Osteoblast (primary cell): ENCODE results near the gene TPTE. TPM values are rescaled to one million over a fixed set of nuclear protein-coding genes. Genes with fewer than 3 reads are reported as not detected.
"Not testable (repeated sequence)": the region's sequence is repeated elsewhere in the genome, so short reads cannot be mapped to it uniquely, and the experiment has no call there.

Experiments used
- DNase-seq: peaks from one replicate; pipeline ENCODE4 v3.0.0; 2011; ENCODE audit warnings: low spot score, mixed read lengths; ENCODE audit not compliant: insufficient read length; ENCODE audit errors: missing footprints
- H2AFZ ChIP-seq: 2 replicates; pipeline ENCODE4 v1.6.0; 2011; ENCODE audit warnings: mild to moderate bottlenecking, low read length
- H3K27ac ChIP-seq: 2 replicates; pipeline ENCODE4 v1.5.1; 2011; ENCODE audit warnings: mild to moderate bottlenecking, low read depth, low read length, moderate library complexity
- H3K27me3 ChIP-seq: 2 replicates; pipeline ENCODE4 v1.6.0; 2012; ENCODE audit warnings: mild to moderate bottlenecking, control low read depth, inconsistent platforms, low read length, moderate library complexity; ENCODE audit not compliant: insufficient read depth
- H3K36me3 ChIP-seq: 2 replicates; pipeline ENCODE4 v1.5.1; 2011; ENCODE audit warnings: mild to moderate bottlenecking, low read length, control low read depth, moderate library complexity; ENCODE audit not compliant: insufficient read depth
- H3K4me1 ChIP-seq: 2 replicates; pipeline ENCODE4 v1.5.1; 2011; ENCODE audit warnings: mild to moderate bottlenecking, low read length, control low read depth, moderate library complexity; ENCODE audit not compliant: insufficient read depth
- H3K4me2 ChIP-seq: 2 replicates; pipeline ENCODE4 v1.6.0; 2011; ENCODE audit warnings: mild to moderate bottlenecking, low read length; ENCODE audit not compliant: insufficient read depth
- H3K4me3 ChIP-seq: fragments of 200-600 bp; sonication (generic); 3 replicates; pipeline ENCODE4 v1.5.1; 2012; ENCODE audit warnings: mild to moderate bottlenecking, low read length, inconsistent platforms; ENCODE audit not compliant: insufficient read depth
- H3K79me2 ChIP-seq: 2 replicates; pipeline ENCODE4 v1.6.0; 2012; ENCODE audit warnings: mild to moderate bottlenecking, low read length, control low read depth, inconsistent platforms; ENCODE audit not compliant: insufficient read depth
- H3K9me3 ChIP-seq: 2 replicates; pipeline ENCODE4 v1.5.1; 2011; ENCODE audit warnings: low read depth, low read length, control low read depth
- H4K20me1 ChIP-seq: 2 replicates; pipeline ENCODE4 v1.6.0; 2012; ENCODE audit warnings: mild to moderate bottlenecking, low read length, control low read depth; ENCODE audit not compliant: insufficient read depth
- CTCF ChIP-seq: IDR thresholded peaks from 2 replicates; pipeline ENCODE4 v1.5.1; 2011; ENCODE audit warnings: mild to moderate bottlenecking, low read depth, low read length, moderate library complexity; ENCODE audit errors: extremely low read depth
- total RNA-seq: library from RNA; depleted of rRNA; stranded (reverse); fragments of >200 nt; gene quantifications from 2 replicates; pipeline ENCODE4 v1.2.3, GENCODE V29; 2012

The TPTE gene
- total RNA-seq, 1 donor, result not detected

GRCh38 chr21:10616061-10616460 is 94.7 kb downstream of the TPTE start:
- H2AFZ ChIP-seq, H4K20me1 ChIP-seq, H3K4me3 ChIP-seq, H3K27ac ChIP-seq, H3K79me2 ChIP-seq, H3K4me2 ChIP-seq, H3K27me3 ChIP-seq, H3K36me3 ChIP-seq, H3K9me3 ChIP-seq, H3K4me1 ChIP-seq, DNase-seq: not testable (repeated sequence)

- no peaks in the 10 kb centered on the region for H3K4me1 ChIP-seq
- H3K36me3 ChIP-seq, result no peaks in the 10 kb centered on the region
- H3K79me2 ChIP-seq, result no peaks in the 10 kb centered on the region
- H4K20me1 ChIP-seq, result no peaks in the 10 kb centered on the region
- no peak for TF ChIP-seq CTCF
- DNase-seq, result no peak
- no peak overlapping the region for H3K4me2 ChIP-seq
- H3K9me3 ChIP-seq, result peaks cover 7% of the 10 kb centered on the region
- no peak overlapping the region for H3K4me3 ChIP-seq
- no peak overlapping the region for H3K27ac ChIP-seq
- no peak overlapping the region for H2AFZ ChIP-seq
- H3K27me3 ChIP-seq, result no peaks in the 10 kb centered on the region
These were observed 95.2 kb downstream of the TPTE start for GRCh38 chr21:10616535-10616934.

GRCh38 chr21:10617133-10617752 is 95.9 kb downstream of the TPTE start:
- H2AFZ ChIP-seq, H3K27ac ChIP-seq, H3K4me2 ChIP-seq, H3K36me3 ChIP-seq, H3K4me3 ChIP-seq, DNase-seq, H3K79me2 ChIP-seq, H3K4me1 ChIP-seq, H4K20me1 ChIP-seq, H3K9me3 ChIP-seq, H3K27me3 ChIP-seq: not testable (repeated sequence)

- Histone ChIP-seq H3K27me3 (no peaks in the 10 kb centered on the region), H3K9me3 (peaks cover 2% of the 10 kb centered on the region), H3K4me1 (no peaks in the 10 kb centered on the region), H2AFZ (no peak overlapping the region), H3K36me3 (no peaks in the 10 kb centered on the region), H3K4me3 (no peak overlapping the region), H4K20me1 (no peaks in the 10 kb centered on the region), H3K27ac (no peak overlapping the region), H3K4me2 (no peak overlapping the region), H3K79me2 (no peaks in the 10 kb centered on the region)
- no peak for DNase-seq
- no peak for TF ChIP-seq CTCF
These were observed 106.0 kb downstream of the TPTE start for GRCh38 chr21:10627316-10627863.

- not testable (repeated sequence) for H3K27ac ChIP-seq, H3K4me3 ChIP-seq, H3K27me3 ChIP-seq, H3K4me2 ChIP-seq, H3K9me3 ChIP-seq, H4K20me1 ChIP-seq, H3K4me1 ChIP-seq, H2AFZ ChIP-seq, H3K36me3 ChIP-seq, H3K79me2 ChIP-seq
- peak; percentile 13 for DNase-seq
These were observed 107.9 kb downstream of the TPTE start for GRCh38 chr21:10629239-10629638.

- not testable (repeated sequence) for H4K20me1 ChIP-seq, H3K4me3 ChIP-seq, H3K36me3 ChIP-seq, DNase-seq, H3K79me2 ChIP-seq, H3K4me2 ChIP-seq, H3K27me3 ChIP-seq, H3K4me1 ChIP-seq, H2AFZ ChIP-seq, H3K9me3 ChIP-seq, H3K27ac ChIP-seq
These were observed 109.4 kb downstream of the TPTE start for GRCh38 chr21:10630829-10631228.

GRCh38 chr21:10631316-10631715 is 109.9 kb downstream of the TPTE start:
- not testable (repeated sequence) for H3K9me3 ChIP-seq, H4K20me1 ChIP-seq, H3K27me3 ChIP-seq, H3K36me3 ChIP-seq, H3K4me3 ChIP-seq, H3K27ac ChIP-seq, H3K4me1 ChIP-seq, H3K79me2 ChIP-seq, H2AFZ ChIP-seq, H3K4me2 ChIP-seq, DNase-seq
